HG02798 (cell line): Measurements from ENCODE around the gene VWA5B1.

Source experiments
- ATAC-seq: cut with Tn5 transposase; IDR thresholded peaks from one replicate; pipeline ENCODE4 v1.9.1; 2021; ENCODE audit warnings: mild to moderate bottlenecking; ENCODE audit not compliant: unreplicated experiment, poor library complexity

The VWA5B1 gene

GRCh38 chr1:20402585-20403422 is 112.1 kb downstream of the VWA5B1 start:
- no peak for ATAC-seq

- no peak for ATAC-seq
These were observed 112.9 kb downstream of the VWA5B1 start for GRCh38 chr1:20403423-20404145.

GRCh38 chr1:20404466-20404865 is 113.8 kb downstream of the VWA5B1 start:
- ATAC-seq: no peak
